ENCODE results near the gene OR52N5.

Gene OR52N5

GRCh38 chr11:5796541-5796940 lies 13.4 kb upstream of the OR52N5 start:
- H3K4me2 ChIP-seq (ENCODE audit: low read depth, low read length) = no peak overlapping the region
- H3F3A ChIP-seq (ENCODE audit: insufficient read depth, low read length) = no peaks in the 10 kb centered on the region
- no peaks in the 10 kb centered on the region for H3K4me1 ChIP-seq (ENCODE audit: low read length)
- no peaks in the 10 kb centered on the region for H4K20me1 ChIP-seq (ENCODE audit: insufficient read depth, low read length)
- H3K4me3 ChIP-seq (ENCODE audit: low read length) = no peak overlapping the region
- H3K9me3 ChIP-seq (replicated peaks; ENCODE audit: insufficient read depth, low read length) = no peaks in the 10 kb centered on the region
- no peaks in the 10 kb centered on the region for H3K27me3 ChIP-seq (replicated peaks; ENCODE audit: insufficient read depth, low read length)
- TF ChIP-seq EZH2phosphoT487 (IDR thresholded peaks at IDR 0.05; ENCODE audit: low read length) = no peak
- no peak for TF ChIP-seq EZH2 (optimal IDR thresholded peaks at IDR 0.05; ENCODE audit: low read depth, low read length)
- TF ChIP-seq CTCF (IDR thresholded peaks at IDR 0.05; ENCODE audit: low read length) = no peak
- H2AFZ ChIP-seq (ENCODE audit: low read length) = no peak overlapping the region
- no peak overlapping the region for H3K9ac ChIP-seq (ENCODE audit: low read length)
- H3K27ac ChIP-seq (ENCODE audit: low read length) = no peak overlapping the region
- H3K9me2 ChIP-seq (replicated peaks; ENCODE audit: insufficient read depth, low read length) = no peaks in the 10 kb centered on the region
- DNase-seq = no peak
- H3K36me3 ChIP-seq (replicated peaks; ENCODE audit: insufficient read depth, low read length) = no peaks in the 10 kb centered on the region
- H3K79me2 ChIP-seq (ENCODE audit: low read length) = no peaks in the 10 kb centered on the region

- Histone ChIP-seq H2AFZ (ENCODE audit: low read length) (no peak within 1 kb of the TSS), H3K4me2 (ENCODE audit: low read depth, low read length) (no peak within 1 kb of the TSS), H3K9me3 (replicated peaks; ENCODE audit: insufficient read depth, low read length) (no peaks in the 10 kb centered on the region), H3F3A (ENCODE audit: insufficient read depth, low read length) (no peaks in the 10 kb centered on the region), H3K27me3 (replicated peaks; ENCODE audit: insufficient read depth, low read length) (no peaks in the 10 kb centered on the region), H4K20me1 (ENCODE audit: insufficient read depth, low read length) (no peaks in the 10 kb centered on the region), H3K36me3 (replicated peaks; ENCODE audit: insufficient read depth, low read length) (no peaks in the 10 kb centered on the region), H3K79me2 (ENCODE audit: low read length) (no peaks in the 10 kb centered on the region), H3K4me3 (ENCODE audit: low read length) (no peak within 1 kb of the TSS), H3K9ac (ENCODE audit: low read length) (no peak within 1 kb of the TSS), H3K27ac (ENCODE audit: low read length) (no peak within 1 kb of the TSS), H3K4me1 (ENCODE audit: low read length) (no peaks in the 10 kb centered on the region), H3K9me2 (replicated peaks; ENCODE audit: insufficient read depth, low read length) (no peaks in the 10 kb centered on the region)
- TF ChIP-seq CTCF (IDR thresholded peaks at IDR 0.05; ENCODE audit: low read length) (no peak), EZH2 (optimal IDR thresholded peaks at IDR 0.05; ENCODE audit: low read depth, low read length) (no peak), EZH2phosphoT487 (IDR thresholded peaks at IDR 0.05; ENCODE audit: low read length) (no peak)
- no peak for DNase-seq
These were observed 8.0 kb upstream of the OR52N5 start, which contains the start of gene OR52N1 for GRCh38 chr11:5791165-5791564. OR52N1 (minus strand) TSS chr11:5791265; CDS start chr11:5788816, 2,449 bp downstream.

- no peak overlapping the region for H2AFZ ChIP-seq (ENCODE audit: low read length)
- H3K79me2 ChIP-seq (ENCODE audit: low read length) = no peaks in the 10 kb centered on the region
- H3K4me2 ChIP-seq (ENCODE audit: low read depth, low read length) = no peak overlapping the region
- H3K9me2 ChIP-seq (replicated peaks; ENCODE audit: insufficient read depth, low read length) = no peaks in the 10 kb centered on the region
- no peaks in the 10 kb centered on the region for H3K27me3 ChIP-seq (replicated peaks; ENCODE audit: insufficient read depth, low read length)
- H3K9ac ChIP-seq (ENCODE audit: low read length) = no peak overlapping the region
- TF ChIP-seq CTCF (IDR thresholded peaks at IDR 0.05; ENCODE audit: low read length) (no peak), EZH2 (optimal IDR thresholded peaks at IDR 0.05; ENCODE audit: low read depth, low read length) (no peak), EZH2phosphoT487 (IDR thresholded peaks at IDR 0.05; ENCODE audit: low read length) (no peak)
- H3K27ac ChIP-seq (ENCODE audit: low read length) = no peak overlapping the region
- H3K4me1 ChIP-seq (ENCODE audit: low read length) = no peaks in the 10 kb centered on the region
- H4K20me1 ChIP-seq (ENCODE audit: insufficient read depth, low read length) = no peaks in the 10 kb centered on the region
- no peaks in the 10 kb centered on the region for H3F3A ChIP-seq (ENCODE audit: insufficient read depth, low read length)
- H3K9me3 ChIP-seq (replicated peaks; ENCODE audit: insufficient read depth, low read length) = no peaks in the 10 kb centered on the region
- H3K36me3 ChIP-seq (replicated peaks; ENCODE audit: insufficient read depth, low read length) = no peaks in the 10 kb centered on the region
- H3K4me3 ChIP-seq (ENCODE audit: low read length) = no peak overlapping the region
- no peak for DNase-seq
These were observed 16.1 kb downstream of the OR52N5 start for GRCh38 chr11:5767056-5767455.

All from MM.1S (cell line).